OCI-LY3 (cell line): ENCODE data around the gene CAVIN2.

Experiments used
- H2AFZ ChIP-seq: fragments of 200-600, 300-600 bp; shearing (Covaris generic); 2 replicates; pipeline ENCODE4 v1.6.0; 2014; ENCODE audit warnings: antibody characterized with exemption, low read depth, low read length
- H3K27ac ChIP-seq: fragments of 200-600, 300-600 bp; sonication (generic); 2 replicates; pipeline ENCODE4 v1.5.1; 2014; ENCODE audit warnings: mild to moderate bottlenecking, low read length, moderate library complexity, mixed read lengths
- H3K27me3 ChIP-seq: fragments of 200-600, 300-600 bp; sonication (generic); 2 replicates; pipeline ENCODE4 v1.6.1; 2014; ENCODE audit warnings: low read depth, low read length, mixed read lengths
- H3K36me3 ChIP-seq: fragments of 200-600, 300-600 bp; sonication (generic); replicated peaks from 2 replicates; pipeline ENCODE3; 2014; ENCODE audit warnings: low read depth, low read length, mixed read lengths
- H3K4me1 ChIP-seq: fragments of 300-600, 200-600 bp; sonication (generic); 2 replicates; pipeline ENCODE4 v1.6.1; 2014; ENCODE audit warnings: low read length, mixed read lengths
- H3K4me2 ChIP-seq: fragments of 200-600, 300-600 bp; sonication (generic); 2 replicates; pipeline ENCODE4 v1.6.1; 2014; ENCODE audit warnings: low read length, mixed read lengths
- H3K4me3 ChIP-seq: fragments of 300-600, 200-600 bp; sonication (generic); 2 replicates; pipeline ENCODE4 v1.5.1; 2014; ENCODE audit warnings: antibody characterized with exemption, mild to moderate bottlenecking, low read length, moderate library complexity
- H3K79me2 ChIP-seq: fragments of 300-600, 200-600 bp; shearing (Covaris generic); 2 replicates; pipeline ENCODE4 v1.6.1; 2014; ENCODE audit warnings: mild to moderate bottlenecking, low read length, mixed read lengths
- H3K9ac ChIP-seq: fragments of 300-600, 200-600 bp; shearing (Covaris generic); 2 replicates; pipeline ENCODE4 v1.6.0; 2014; ENCODE audit warnings: mild to moderate bottlenecking, low read length, moderate library complexity
- H3K9me3 ChIP-seq: fragments of 200-600, 300-600 bp; shearing (Covaris generic); 2 replicates; pipeline ENCODE4 v1.6.1; 2014; ENCODE audit warnings: low read length, mixed read lengths; ENCODE audit not compliant: insufficient read depth
- H4K20me1 ChIP-seq: fragments of 200-600, 300-600 bp; sonication (generic); 2 replicates; pipeline ENCODE4 v1.6.1; 2016; ENCODE audit warnings: low read length, mixed read lengths; ENCODE audit not compliant: insufficient read depth
- EZH2phosphoT487 ChIP-seq: fragments of 200-600 bp; shearing (Covaris generic); IDR thresholded peaks from 2 replicates; pipeline ENCODE4 v1.6.1; 2018; ENCODE audit warnings: antibody characterized with exemption, mixed run types, low read depth
- TF ChIP-seq, protein P1 (sequence below): fragments of 200-600, 300-600 bp; sonication (generic); IDR thresholded peaks from 2 replicates; pipeline ENCODE4 v1.5.1; 2014; ENCODE audit warnings: antibody characterized with exemption, low read length, low read depth

Gene CAVIN2, protein sequence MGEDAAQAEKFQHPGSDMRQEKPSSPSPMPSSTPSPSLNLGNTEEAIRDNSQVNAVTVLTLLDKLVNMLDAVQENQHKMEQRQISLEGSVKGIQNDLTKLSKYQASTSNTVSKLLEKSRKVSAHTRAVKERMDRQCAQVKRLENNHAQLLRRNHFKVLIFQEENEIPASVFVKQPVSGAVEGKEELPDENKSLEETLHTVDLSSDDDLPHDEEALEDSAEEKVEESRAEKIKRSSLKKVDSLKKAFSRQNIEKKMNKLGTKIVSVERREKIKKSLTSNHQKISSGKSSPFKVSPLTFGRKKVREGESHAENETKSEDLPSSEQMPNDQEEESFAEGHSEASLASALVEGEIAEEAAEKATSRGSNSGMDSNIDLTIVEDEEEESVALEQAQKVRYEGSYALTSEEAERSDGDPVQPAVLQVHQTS

GRCh38 chr2:191846515-191847476 lies at the start of gene CAVIN2:
CAVIN2 (minus strand) TSS chr2:191847088; CDS start chr2:191846925, 163 bp downstream.
- Histone ChIP-seq H3K36me3 (no peaks in the 10 kb centered on the region), H3K4me2 (no peak within 1 kb of the TSS), H3K4me1 (peaks cover 8% of the 10 kb centered on the region; the same call in 1 of the 2 replicates), H3K27ac (no peak within 1 kb of the TSS), H3K9me3 (no peaks in the 10 kb centered on the region), H3K4me3 (no peak within 1 kb of the TSS), H3K79me2 (no peaks in the 10 kb centered on the region), H3K9ac (no peak within 1 kb of the TSS), H3K27me3 (no peaks in the 10 kb centered on the region), H2AFZ (no peak within 1 kb of the TSS), H4K20me1 (no peaks in the 10 kb centered on the region)
- TF ChIP-seq, protein P1, sequence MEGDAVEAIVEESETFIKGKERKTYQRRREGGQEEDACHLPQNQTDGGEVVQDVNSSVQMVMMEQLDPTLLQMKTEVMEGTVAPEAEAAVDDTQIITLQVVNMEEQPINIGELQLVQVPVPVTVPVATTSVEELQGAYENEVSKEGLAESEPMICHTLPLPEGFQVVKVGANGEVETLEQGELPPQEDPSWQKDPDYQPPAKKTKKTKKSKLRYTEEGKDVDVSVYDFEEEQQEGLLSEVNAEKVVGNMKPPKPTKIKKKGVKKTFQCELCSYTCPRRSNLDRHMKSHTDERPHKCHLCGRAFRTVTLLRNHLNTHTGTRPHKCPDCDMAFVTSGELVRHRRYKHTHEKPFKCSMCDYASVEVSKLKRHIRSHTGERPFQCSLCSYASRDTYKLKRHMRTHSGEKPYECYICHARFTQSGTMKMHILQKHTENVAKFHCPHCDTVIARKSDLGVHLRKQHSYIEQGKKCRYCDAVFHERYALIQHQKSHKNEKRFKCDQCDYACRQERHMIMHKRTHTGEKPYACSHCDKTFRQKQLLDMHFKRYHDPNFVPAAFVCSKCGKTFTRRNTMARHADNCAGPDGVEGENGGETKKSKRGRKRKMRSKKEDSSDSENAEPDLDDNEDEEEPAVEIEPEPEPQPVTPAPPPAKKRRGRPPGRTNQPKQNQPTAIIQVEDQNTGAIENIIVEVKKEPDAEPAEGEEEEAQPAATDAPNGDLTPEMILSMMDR, result no peak
- TF ChIP-seq EZH2phosphoT487, result no peak

DNA sequence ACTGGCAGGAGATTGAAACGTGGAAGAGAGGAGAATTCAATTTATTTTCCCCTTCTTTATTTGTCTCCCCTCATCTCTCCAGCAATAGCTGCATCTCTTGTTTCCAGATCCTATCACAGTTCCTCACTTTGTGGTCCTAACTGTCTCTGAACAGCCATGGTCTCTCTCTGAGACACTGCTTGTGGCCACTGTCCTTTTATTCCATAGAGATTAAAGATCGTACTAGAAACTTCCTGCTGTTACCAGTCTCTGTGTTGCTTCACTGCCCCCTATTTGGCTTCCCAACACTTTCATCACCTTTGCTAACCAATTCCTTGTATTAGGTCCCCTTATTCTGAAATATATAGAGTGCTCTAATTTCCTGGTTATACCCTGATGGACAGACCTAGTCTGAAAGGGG lies 48.9 kb upstream of the CAVIN2 start:
- TF ChIP-seq, protein P1, result no peak
- TF ChIP-seq EZH2phosphoT487, result no peak
- Histone ChIP-seq H2AFZ (peak overlapping the region; percentile 34; the same call in 1 of the 2 replicates), H3K9me3 (no peaks in the 10 kb centered on the region), H3K4me3 (no peak overlapping the region), H3K27ac (no peak overlapping the region), H3K79me2 (no peaks in the 10 kb centered on the region), H3K4me2 (no peak overlapping the region), H3K36me3 (no peaks in the 10 kb centered on the region), H4K20me1 (no peaks in the 10 kb centered on the region), H3K4me1 (peaks cover 9% of the 10 kb centered on the region; the same call in 1 of the 2 replicates), H3K9ac (no peak overlapping the region), H3K27me3 (no peaks in the 10 kb centered on the region)

- H3K27me3 ChIP-seq, result no peaks in the 10 kb centered on the region
- no peak overlapping the region for H3K4me3 ChIP-seq
- no peaks in the 10 kb centered on the region for H3K36me3 ChIP-seq
- TF ChIP-seq, protein P1, result no peak
- no peak for TF ChIP-seq EZH2phosphoT487
- H3K9me3 ChIP-seq, result no peaks in the 10 kb centered on the region
- no peak overlapping the region for H3K4me2 ChIP-seq
- H3K4me1 ChIP-seq, result peaks cover 11% of the 10 kb centered on the region
- H4K20me1 ChIP-seq, result no peaks in the 10 kb centered on the region
- no peak overlapping the region for H3K9ac ChIP-seq
- H3K27ac ChIP-seq, result no peak overlapping the region
- no peaks in the 10 kb centered on the region for H3K79me2 ChIP-seq
- H2AFZ ChIP-seq, result no peak overlapping the region
Observed at GRCh38 chr2:191895195-191895594, 48.3 kb upstream of the CAVIN2 start.

DNA sequence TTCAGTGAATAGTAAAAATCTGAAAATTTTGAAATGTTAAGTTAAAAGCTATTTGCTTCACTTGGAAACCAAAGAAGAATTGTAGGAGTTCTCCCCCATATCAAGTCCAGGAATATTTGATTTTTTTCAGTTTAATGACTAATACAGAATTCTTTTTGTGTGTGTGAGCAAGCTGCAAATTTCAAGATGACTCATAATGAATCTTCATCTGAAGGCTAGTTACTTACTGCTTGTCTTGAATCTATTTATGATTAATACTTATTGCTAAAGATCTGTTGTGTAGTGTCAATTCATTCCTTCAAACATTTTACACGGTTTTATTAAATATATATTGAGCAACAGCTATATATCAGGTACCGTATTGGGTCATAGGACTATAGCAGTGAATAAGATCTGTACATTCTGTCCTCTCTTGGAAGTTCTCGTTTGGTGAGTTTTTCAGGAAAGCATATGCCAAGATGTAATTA lies 47.8 kb upstream of the CAVIN2 start:
- H3K4me3 ChIP-seq, result no peak overlapping the region
- peaks cover 16% of the 10 kb centered on the region for H3K4me1 ChIP-seq
- TF ChIP-seq, protein P1, result no peak
- no peak for TF ChIP-seq EZH2phosphoT487
- H3K79me2 ChIP-seq, result no peaks in the 10 kb centered on the region
- no peaks in the 10 kb centered on the region for H3K36me3 ChIP-seq
- no peaks in the 10 kb centered on the region for H3K9me3 ChIP-seq
- no peak overlapping the region for H3K9ac ChIP-seq
- H3K4me2 ChIP-seq, result no peak overlapping the region
- H2AFZ ChIP-seq, result no peak overlapping the region
- H3K27me3 ChIP-seq, result no peaks in the 10 kb centered on the region
- no peak overlapping the region for H3K27ac ChIP-seq
- H4K20me1 ChIP-seq, result no peaks in the 10 kb centered on the region
